HG03066 (cell line): ENCODE results near the gene IER2.
"Not testable (repeated sequence)": the region's sequence is repeated elsewhere in the genome, so short reads cannot be mapped to it uniquely, and the experiment has no call there.

ENCODE experiments used
- ATAC-seq: cut with Tn5 transposase; IDR thresholded peaks from one replicate; pipeline ENCODE4 v1.9.1; 2021; ENCODE audit warnings: low read depth; ENCODE audit not compliant: unreplicated experiment

The IER2 gene

GRCh38 chr19:13162724-13163608 lies 12.8 kb downstream of the IER2 start:
- no peak for ATAC-seq

- no peak for ATAC-seq
Observed at GRCh38 chr19:13163609-13164342, 13.6 kb downstream of the IER2 start.

- ATAC-seq: no peak
Observed at GRCh38 chr19:13164343-13165161, 14.3 kb downstream of the IER2 start.

GRCh38 chr19:13165162-13165997 lies 15.2 kb downstream of the IER2 start:
- ATAC-seq: no peak

- ATAC-seq: not testable (repeated sequence)
Observed at GRCh38 chr19:13166151-13166550, 15.9 kb downstream of the IER2 start.

GRCh38 chr19:13169769-13170168 lies 19.6 kb downstream of the IER2 start:
- ATAC-seq: no peak

- ATAC-seq: no peak
Observed at GRCh38 chr19:13171146-13171545, 20.9 kb downstream of the IER2 start.

GRCh38 chr19:13172346-13173138 lies 22.3 kb downstream of the IER2 start:
- ATAC-seq: no peak

GRCh38 chr19:13173139-13173737 lies 23.0 kb downstream of the IER2 start:
- no peak for ATAC-seq

- ATAC-seq: no peak
Observed at GRCh38 chr19:13176345-13176744, 26.1 kb downstream of the IER2 start.

GRCh38 chr19:13177584-13177983 lies 27.4 kb downstream of the IER2 start:
- not testable (repeated sequence) for ATAC-seq

GRCh38 chr19:13178291-13178690 lies 28.1 kb downstream of the IER2 start:
- not testable (repeated sequence) for ATAC-seq

- ATAC-seq: no peak
Observed at GRCh38 chr19:13181747-13182388, 31.7 kb downstream of the IER2 start.

- ATAC-seq: not testable (repeated sequence)
Observed at GRCh38 chr19:13184926-13185325, 34.7 kb downstream of the IER2 start.

GRCh38 chr19:13185763-13186657 lies 35.8 kb downstream of the IER2 start:
- ATAC-seq: not testable (repeated sequence)

GRCh38 chr19:13186688-13187087 lies 36.5 kb downstream of the IER2 start:
- not testable (repeated sequence) for ATAC-seq

- ATAC-seq: no peak
Observed at GRCh38 chr19:13187419-13187818, 37.2 kb downstream of the IER2 start.
